ENCODE data around the gene GDF10.

The GDF10 gene
- total RNA-seq = 0 to 0.28 reads per million in 2 donors

DNA sequence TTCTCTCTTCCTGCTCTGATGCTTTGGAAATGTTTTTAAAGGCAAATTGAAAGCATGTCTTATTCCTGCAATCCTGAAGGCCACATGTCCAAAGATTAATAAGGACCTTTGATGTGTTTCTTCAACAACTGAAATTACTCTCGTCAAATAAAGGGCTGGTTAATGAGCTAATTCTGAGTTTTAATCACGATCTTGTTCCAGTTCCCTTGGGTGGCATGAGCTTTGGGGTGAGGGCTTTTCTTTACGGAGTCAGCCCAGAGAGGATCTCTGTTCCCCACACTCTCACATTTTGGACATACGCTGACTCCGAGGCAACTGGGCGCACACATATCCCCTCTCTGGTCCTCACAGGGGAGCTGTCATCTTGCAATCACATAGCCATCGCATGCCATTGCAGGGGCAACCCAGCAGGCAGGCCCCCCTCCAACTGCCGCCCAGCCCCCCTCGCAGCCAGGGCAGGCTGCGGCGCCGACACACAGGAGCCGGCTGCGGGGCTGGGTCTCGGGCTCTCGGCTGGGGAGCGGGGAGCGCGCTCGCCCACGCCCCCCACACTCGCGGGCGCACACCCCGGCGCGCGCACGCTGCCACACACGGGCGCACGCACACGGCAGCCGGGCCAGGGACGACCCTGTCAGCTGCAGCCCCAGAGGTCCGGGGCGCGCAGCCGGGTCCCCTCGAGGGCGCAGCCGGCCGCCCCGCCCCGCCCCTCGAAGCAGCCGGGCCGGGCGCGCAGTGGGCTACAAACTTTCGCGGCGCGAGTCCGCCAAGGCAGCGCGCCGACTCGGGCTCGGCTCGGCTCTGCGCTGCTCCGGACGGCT is at the start of gene GDF10:
TSS of gene GDF10 (plus strand) at position 587 of the 818 bp plus-strand sequence. CDS start 455 bp downstream, outside the sequence.
- DNase-seq = no peak

DNA sequence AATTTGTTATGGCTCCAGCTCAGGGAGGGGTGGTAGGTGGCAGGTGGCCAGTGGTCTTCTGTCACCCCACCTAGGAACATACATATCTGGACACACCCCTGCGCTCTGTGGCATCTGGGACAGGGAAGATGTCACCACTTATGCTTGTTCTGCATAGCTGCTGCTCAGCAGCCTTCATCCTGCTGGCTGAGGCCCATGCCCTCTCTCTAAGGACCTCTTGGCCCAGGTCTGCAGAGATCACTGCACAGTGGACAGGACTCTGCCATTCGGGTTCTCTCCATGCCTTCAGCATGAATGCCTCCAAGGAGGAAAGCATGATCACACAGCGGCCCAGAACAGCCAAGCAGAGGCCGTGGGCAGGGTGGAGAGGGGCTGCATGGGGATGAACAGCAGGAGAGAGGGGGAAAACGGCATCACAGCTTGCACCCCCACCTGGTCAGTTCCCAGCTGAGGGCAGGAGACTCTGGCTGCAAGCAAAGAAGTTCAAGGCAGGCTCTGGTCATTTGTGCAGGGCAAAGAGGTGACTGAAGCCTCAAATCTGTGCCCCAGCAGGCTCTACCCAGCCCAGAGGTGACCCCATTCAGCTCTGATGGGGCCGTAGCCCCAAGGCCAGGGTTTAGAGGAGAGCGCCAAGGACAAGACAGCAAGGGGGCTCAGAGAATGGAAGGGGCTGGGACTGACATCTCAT is 47.8 kb upstream of the GDF10 start:
- DNase-seq = no peak

DNA sequence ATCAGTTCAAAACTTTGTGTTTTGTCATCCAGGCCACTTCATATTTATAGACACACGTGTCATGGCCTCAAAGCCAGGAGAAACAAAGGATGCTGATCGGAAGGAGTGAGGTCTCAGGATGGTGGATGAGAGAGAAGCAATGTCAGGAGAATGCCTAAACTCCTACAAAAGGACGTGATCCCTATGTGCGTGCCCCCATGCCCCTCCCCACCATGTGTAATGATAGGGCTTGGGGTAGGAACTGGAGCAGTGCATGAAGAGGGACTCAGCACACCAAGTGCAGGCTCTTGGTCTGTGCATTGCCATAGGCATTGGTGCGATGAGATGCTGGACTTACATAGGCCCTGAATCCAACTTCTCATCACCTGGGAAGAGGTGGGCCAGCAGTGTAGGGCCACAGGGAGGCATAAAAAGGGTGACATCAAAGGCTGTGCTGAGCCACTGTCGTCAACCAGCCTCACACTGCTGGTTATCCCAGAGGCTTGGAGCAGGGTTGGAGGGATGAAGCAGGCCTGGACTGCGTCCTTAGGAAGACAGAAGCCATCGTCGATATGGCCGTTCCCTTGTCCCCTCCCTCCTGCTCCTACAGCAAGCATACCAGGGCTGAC is 46.9 kb upstream of the GDF10 start:
- DNase-seq = no peak

GRCh38 chr10:47253651-47254375 is 46.2 kb upstream of the GDF10 start:
- DNase-seq = no peak

DNA sequence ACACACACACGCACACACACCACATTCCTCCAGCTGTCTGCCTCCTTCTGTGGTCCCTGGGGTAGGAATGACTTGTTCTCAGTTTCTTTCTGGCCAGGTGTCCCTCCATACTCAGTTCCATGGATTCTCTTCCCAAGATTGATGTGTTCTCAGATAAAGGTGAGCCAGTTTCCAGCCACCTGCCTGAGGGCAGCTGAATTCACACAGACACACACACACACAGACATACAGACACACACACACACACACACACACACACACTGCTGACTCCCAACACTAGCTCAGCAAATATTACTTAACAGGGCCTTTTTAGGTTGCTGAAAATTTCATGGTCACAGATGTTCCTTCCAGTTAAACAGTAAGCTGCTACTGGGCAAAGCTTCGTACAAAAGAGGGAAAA is 45.4 kb upstream of the GDF10 start:
- DNase-seq = no peak

- no peak for DNase-seq
Measured at GRCh38 chr10:47255033-47255813, 44.8 kb upstream of the GDF10 start.

DNA sequence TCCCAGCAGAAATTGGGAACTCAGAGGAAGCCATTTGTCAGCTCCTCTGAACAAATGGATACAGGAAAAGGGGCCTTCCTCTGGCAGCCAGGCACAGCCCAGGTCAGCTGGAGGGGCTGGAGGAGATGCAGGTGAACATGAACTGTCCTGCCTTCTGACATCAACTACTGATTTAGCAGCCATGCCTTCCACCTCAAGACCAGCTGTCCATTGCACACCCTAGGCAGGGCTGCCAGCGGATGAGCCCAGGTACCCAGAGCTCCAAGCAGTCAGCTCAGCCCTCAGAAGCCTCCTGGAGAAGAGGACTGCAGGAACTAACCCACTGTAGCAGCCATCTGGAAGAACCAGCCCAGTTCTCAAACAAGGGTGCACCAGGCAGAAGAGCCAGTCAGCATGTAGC is 44.1 kb upstream of the GDF10 start:
- DNase-seq = no peak

- DNase-seq = no peak
Measured at GRCh38 chr10:47256751-47257336, 43.2 kb upstream of the GDF10 start.

DNA sequence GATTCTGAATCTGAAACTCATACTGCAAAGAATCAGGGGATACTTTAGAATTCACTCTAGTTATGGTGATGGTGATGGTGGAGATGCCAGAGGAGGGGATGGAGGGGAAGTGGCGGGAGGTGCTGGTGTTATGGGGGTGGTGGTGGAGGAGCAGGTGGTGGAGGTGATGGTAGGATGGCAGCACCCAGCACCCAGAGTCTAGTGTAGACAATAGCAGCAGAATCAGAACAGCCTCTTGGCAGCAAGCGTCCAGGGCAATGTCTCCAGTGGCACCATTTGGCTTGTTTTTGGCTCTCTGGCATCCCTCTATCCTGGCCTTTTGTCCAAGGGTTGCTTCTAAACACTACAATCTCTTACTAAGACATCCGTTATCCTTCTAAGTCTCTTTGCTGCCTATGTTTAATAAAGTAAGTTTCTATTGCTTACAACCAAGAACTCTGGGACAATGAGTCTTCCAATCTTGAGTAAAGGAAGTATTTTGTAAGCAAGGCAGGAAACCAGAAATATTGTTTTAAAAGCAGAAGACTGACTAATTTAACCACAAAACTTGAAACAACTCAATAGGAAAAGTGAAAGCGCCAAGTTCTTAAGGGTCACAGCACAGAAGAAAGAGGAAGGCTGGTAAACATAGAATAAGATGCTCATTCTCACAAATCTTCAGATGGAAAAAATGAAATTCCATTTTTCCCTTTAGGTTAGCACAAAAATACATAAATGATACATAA is 42.4 kb upstream of the GDF10 start:
- DNase-seq = no peak

GRCh38 chr10:47258921-47259320 is 41.1 kb upstream of the GDF10 start:
- no peak for DNase-seq

- no peak for DNase-seq
Measured at GRCh38 chr10:47259466-47259865, 40.5 kb upstream of the GDF10 start.

- DNase-seq = no peak
Measured at GRCh38 chr10:47260505-47261111, 39.4 kb upstream of the GDF10 start.

- no peak for DNase-seq
Measured at GRCh38 chr10:47261121-47261520, 38.9 kb upstream of the GDF10 start.

GRCh38 chr10:47261556-47261955 is 38.4 kb upstream of the GDF10 start:
- DNase-seq = no peak

DNA sequence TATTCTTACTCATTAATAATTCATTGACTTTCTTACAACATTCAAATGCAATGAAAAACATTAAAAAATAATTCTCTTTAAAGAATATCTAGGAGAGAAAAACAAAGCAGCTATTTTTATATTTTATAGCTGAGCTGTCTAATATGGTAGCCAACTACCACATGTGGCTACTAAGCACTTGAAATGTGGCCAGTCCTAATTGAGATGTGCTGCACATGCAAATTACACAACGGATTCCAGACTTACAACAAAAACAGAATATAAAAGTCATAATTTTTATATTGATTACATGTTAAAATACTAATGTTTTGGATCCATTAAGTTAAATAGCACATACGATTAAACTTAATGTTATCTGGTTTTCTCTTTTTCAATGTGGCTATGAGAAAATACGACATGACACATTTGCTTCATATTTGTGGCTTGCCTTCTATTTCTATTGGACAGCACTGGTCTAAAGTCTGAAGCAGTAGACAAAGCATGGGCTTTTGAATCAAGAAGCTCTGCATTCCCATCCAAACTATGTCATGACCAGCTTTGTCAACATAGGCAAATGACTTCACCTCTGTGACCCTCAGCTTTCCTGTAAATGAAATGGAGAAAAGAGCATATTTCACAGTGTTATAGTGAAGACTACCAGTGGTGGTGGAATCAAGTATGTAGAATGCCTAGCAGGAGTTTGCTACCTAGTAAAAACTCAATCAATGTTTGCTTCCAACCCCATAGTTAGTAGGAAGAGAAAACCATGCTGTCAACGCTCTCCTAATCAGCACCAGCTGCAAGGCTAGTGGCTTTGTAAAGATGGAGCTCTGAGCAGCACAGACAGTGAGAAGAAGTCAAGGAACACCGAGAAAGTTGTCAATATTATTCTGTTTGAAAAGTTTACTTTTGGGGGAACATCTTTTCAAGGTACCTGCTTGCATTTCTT is 37.1 kb upstream of the GDF10 start:
- DNase-seq = no peak

DNA sequence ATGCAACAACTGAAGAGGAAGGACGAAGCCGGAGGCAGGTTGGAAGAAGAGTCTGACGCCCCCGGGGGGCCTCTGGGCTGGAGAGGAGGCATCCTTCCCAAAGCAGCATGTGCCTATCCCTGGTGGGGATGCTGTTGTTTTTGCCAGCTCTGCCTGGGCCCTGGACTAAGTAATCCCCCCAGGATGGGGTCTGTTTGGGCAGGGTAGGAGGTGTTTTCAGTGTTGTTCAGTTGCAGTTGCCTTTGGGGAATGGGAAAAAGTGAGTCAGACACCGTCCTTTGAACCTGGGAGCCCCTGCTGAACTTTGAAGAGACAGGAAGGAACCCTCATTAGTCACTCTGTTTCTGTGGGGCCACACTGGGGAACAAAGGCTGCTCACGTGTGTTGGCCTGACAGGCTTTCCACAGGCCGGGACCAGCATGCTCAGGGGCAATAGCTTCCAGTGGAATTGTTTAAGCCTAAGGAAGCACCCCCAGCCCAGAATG is 35.2 kb upstream of the GDF10 start:
- no peak for DNase-seq

- DNase-seq = no peak
Measured at GRCh38 chr10:47266602-47267001, 33.4 kb upstream of the GDF10 start.

GRCh38 chr10:47268696-47269095 is 31.3 kb upstream of the GDF10 start:
- DNase-seq = no peak

- DNase-seq = no peak
Measured at GRCh38 chr10:47269294-47269693, 30.7 kb upstream of the GDF10 start.

Measured in T-helper 9 cell (primary cell).